Measurements from ENCODE around the gene C19orf33.

Gene C19orf33

GRCh38 chr19:38320969-38321339, 16.9 kb downstream of the C19orf33 start:
- H3K9ac ChIP-seq (ENCODE audit: insufficient read length), result no peak overlapping the region
- no peak overlapping the region for H3K27ac ChIP-seq
- TF ChIP-seq EZH2 (IDR thresholded peaks at IDR 0.05) (no peak), FOXP2 (optimal IDR thresholded peaks at IDR 0.05; ENCODE audit: control extremely low read depth, extremely low read length, insufficient read depth) (no peak), POLR2AphosphoS5 (IDR thresholded peaks at IDR 0.05; ENCODE audit: borderline replicate concordance, low read depth, low read length) (no peak)
- no peaks in the 10 kb centered on the region for H3K9me3 ChIP-seq (ENCODE audit: low read depth, low read length)
- no peak for DNase-seq (ENCODE audit: low read depth, low spot score)
- H3K36me3 ChIP-seq (ENCODE audit: insufficient read depth, low read length), result no peaks in the 10 kb centered on the region
- no peak overlapping the region for H3K4me3 ChIP-seq

DNA sequence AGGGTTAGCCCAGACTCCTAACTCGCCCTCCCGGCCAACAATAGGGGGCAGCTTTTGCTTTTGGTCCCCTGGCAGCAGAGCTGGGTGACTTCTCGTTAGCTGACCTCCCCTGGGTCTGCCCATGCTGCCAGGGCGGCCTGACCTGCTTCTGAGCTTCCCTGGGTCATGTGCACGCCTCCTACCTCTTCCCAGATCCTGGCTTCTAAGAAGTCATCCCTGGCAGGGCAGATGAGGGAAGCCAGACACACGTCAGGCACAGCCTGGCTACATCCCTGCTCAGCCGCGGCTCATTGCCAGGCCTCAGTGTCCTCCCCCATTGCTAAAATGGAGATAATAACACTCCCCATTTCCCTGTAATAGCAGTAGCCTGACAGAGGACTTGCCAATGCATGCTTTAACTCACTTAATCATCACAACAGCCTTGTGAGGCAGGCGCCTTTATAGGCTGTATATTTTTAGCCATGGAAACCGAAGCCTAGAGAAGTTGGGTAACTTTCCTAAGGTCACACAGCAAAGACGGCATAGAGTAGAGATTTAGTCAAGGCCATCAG, 17.7 kb downstream of the C19orf33 start:
- Histone ChIP-seq H3K36me3 (ENCODE audit: insufficient read depth, low read length) (no peaks in the 10 kb centered on the region), H3K9me3 (ENCODE audit: low read depth, low read length) (no peaks in the 10 kb centered on the region), H3K9ac (ENCODE audit: insufficient read length) (no peak overlapping the region), H3K4me3 (no peak overlapping the region), H3K27ac (no peak overlapping the region)
- no peak for DNase-seq (ENCODE audit: low read depth, low spot score)
- no peak for TF ChIP-seq EZH2 (IDR thresholded peaks at IDR 0.05)
- TF ChIP-seq POLR2AphosphoS5 (IDR thresholded peaks at IDR 0.05; ENCODE audit: borderline replicate concordance, low read depth, low read length), result no peak
- TF ChIP-seq FOXP2 (optimal IDR thresholded peaks at IDR 0.05; ENCODE audit: control extremely low read depth, extremely low read length, insufficient read depth), result no peak

DNA sequence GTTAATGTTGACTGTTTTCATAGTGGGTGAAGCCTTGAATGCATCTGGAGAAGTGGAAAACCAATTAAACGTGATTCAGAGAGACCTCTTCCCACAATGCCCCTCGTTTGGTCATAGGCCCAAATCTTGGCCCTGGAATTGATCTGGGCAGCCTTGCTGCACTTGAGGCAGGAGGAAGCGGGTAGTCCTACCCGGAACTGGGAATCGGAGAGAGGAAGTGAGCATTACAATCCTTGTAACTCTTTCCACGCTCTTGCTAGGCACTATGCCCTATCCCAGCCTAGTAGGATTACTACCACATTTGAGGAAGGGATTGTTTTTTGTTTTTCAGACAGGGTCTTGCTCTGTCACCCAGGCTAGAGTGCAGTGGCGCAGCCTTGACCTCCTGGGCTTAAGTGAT, 19.2 kb downstream of the C19orf33 start:
- no peak overlapping the region for H3K27ac ChIP-seq
- TF ChIP-seq FOXP2 (optimal IDR thresholded peaks at IDR 0.05; ENCODE audit: control extremely low read depth, extremely low read length, insufficient read depth) (no peak), POLR2AphosphoS5 (IDR thresholded peaks at IDR 0.05; ENCODE audit: borderline replicate concordance, low read depth, low read length) (no peak)
- no peak overlapping the region for H3K9ac ChIP-seq (ENCODE audit: insufficient read length)
- no peak overlapping the region for H3K4me3 ChIP-seq
- H3K9me3 ChIP-seq (ENCODE audit: low read depth, low read length), result no peaks in the 10 kb centered on the region
- H3K36me3 ChIP-seq (ENCODE audit: insufficient read depth, low read length), result no peaks in the 10 kb centered on the region
- no peak for DNase-seq (ENCODE audit: low read depth, low spot score)

GRCh38 chr19:38324431-38324830, 20.4 kb downstream of the C19orf33 start:
- TF ChIP-seq EZH2 (IDR thresholded peaks at IDR 0.05) (no peak), FOXP2 (optimal IDR thresholded peaks at IDR 0.05; ENCODE audit: control extremely low read depth, extremely low read length, insufficient read depth) (no peak), POLR2AphosphoS5 (IDR thresholded peaks at IDR 0.05; ENCODE audit: borderline replicate concordance, low read depth, low read length) (no peak)

DNA sequence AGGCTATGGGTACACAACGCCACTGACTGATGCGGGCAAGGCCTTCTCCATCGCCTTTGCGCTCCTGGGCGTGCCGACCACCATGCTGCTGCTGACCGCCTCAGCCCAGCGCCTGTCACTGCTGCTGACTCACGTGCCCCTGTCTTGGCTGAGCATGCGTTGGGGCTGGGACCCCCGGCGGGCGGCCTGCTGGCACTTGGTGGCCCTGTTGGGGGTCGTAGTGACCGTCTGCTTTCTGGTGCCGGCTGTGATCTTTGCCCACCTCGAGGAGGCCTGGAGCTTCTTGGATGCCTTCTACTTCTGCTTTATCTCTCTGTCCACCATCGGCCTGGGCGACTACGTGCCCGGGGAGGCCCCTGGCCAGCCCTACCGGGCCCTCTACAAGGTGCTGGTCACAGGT, 22.5 kb downstream of the C19orf33 start:
- no peak overlapping the region for H3K9ac ChIP-seq (ENCODE audit: insufficient read length)
- TF ChIP-seq FOXP2 (optimal IDR thresholded peaks at IDR 0.05; ENCODE audit: control extremely low read depth, extremely low read length, insufficient read depth) (no peak), EZH2 (IDR thresholded peaks at IDR 0.05) (no peak), POLR2AphosphoS5 (IDR thresholded peaks at IDR 0.05; ENCODE audit: borderline replicate concordance, low read depth, low read length) (no peak)
- no peak for DNase-seq (ENCODE audit: low read depth, low spot score)
- H3K36me3 ChIP-seq (ENCODE audit: insufficient read depth, low read length), result no peaks in the 10 kb centered on the region
- no peak overlapping the region for H3K27ac ChIP-seq
- no peaks in the 10 kb centered on the region for H3K9me3 ChIP-seq (ENCODE audit: low read depth, low read length)
- no peak overlapping the region for H3K4me3 ChIP-seq

More at GRCh38 chr19:38324431-38324830, 20.4 kb downstream of the C19orf33 start:
- Histone ChIP-seq H3K9ac (ENCODE audit: insufficient read length) (no peak overlapping the region), H3K4me3 (no peak overlapping the region), H3K36me3 (ENCODE audit: insufficient read depth, low read length) (no peaks in the 10 kb centered on the region), H3K9me3 (ENCODE audit: low read depth, low read length) (no peaks in the 10 kb centered on the region), H3K27ac (no peak overlapping the region)
- DNase-seq (ENCODE audit: low read depth, low spot score), result no peak

GRCh38 chr19:38329651-38330050, 25.6 kb downstream of the C19orf33 start:
- Histone ChIP-seq H3K36me3 (ENCODE audit: insufficient read depth, low read length) (no peaks in the 10 kb centered on the region), H3K27ac (no peak overlapping the region), H3K9ac (ENCODE audit: insufficient read length) (no peak overlapping the region), H3K4me3 (no peak overlapping the region), H3K9me3 (ENCODE audit: low read depth, low read length) (no peaks in the 10 kb centered on the region)
- TF ChIP-seq FOXP2 (optimal IDR thresholded peaks at IDR 0.05; ENCODE audit: control extremely low read depth, extremely low read length, insufficient read depth) (no peak), EZH2 (IDR thresholded peaks at IDR 0.05) (no peak), POLR2AphosphoS5 (IDR thresholded peaks at IDR 0.05; ENCODE audit: borderline replicate concordance, low read depth, low read length) (no peak)
- no peak for DNase-seq (ENCODE audit: low read depth, low spot score)

DNA sequence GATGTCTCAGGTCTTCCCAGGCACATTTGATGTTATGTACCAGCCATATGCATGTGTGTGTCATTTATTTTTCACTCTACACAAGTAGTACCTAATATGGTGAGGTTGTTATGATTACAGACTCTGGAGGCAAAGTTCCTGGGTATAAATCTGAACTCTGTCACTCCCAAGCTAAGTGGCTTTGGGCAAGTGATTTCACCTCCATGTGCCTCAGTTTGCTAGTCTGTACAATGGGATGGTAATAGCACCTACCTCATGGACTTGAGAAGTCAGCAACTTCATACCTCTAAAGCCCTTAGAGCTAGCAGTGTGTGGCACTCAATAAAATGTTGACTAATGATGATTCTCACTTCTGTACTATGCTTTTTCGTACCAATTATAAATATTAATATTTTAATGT, 27.7 kb downstream of the C19orf33 start:
- no peak for TF ChIP-seq POLR2AphosphoS5 (IDR thresholded peaks at IDR 0.05; ENCODE audit: borderline replicate concordance, low read depth, low read length)
- no peak for TF ChIP-seq EZH2 (IDR thresholded peaks at IDR 0.05)
- no peak for TF ChIP-seq FOXP2 (optimal IDR thresholded peaks at IDR 0.05; ENCODE audit: control extremely low read depth, extremely low read length, insufficient read depth)
- Histone ChIP-seq H3K36me3 (ENCODE audit: insufficient read depth, low read length) (no peaks in the 10 kb centered on the region), H3K4me3 (no peak overlapping the region), H3K9ac (ENCODE audit: insufficient read length) (no peak overlapping the region), H3K27ac (no peak overlapping the region), H3K9me3 (ENCODE audit: low read depth, low read length) (no peaks in the 10 kb centered on the region)
- no peak for DNase-seq (ENCODE audit: low read depth, low spot score)

- DNase-seq (ENCODE audit: low read depth, low spot score), result no peak
Observed at GRCh38 chr19:38333245-38333644, 29.2 kb downstream of the C19orf33 start.

More at GRCh38 chr19:38333245-38333644, 29.2 kb downstream of the C19orf33 start:
- Histone ChIP-seq H3K9me3 (ENCODE audit: low read depth, low read length) (no peaks in the 10 kb centered on the region), H3K4me3 (no peak overlapping the region), H3K27ac (no peak overlapping the region), H3K36me3 (ENCODE audit: insufficient read depth, low read length) (no peaks in the 10 kb centered on the region), H3K9ac (ENCODE audit: insufficient read length) (no peak overlapping the region)
- TF ChIP-seq POLR2AphosphoS5 (IDR thresholded peaks at IDR 0.05; ENCODE audit: borderline replicate concordance, low read depth, low read length), result no peak
- no peak for TF ChIP-seq FOXP2 (optimal IDR thresholded peaks at IDR 0.05; ENCODE audit: control extremely low read depth, extremely low read length, insufficient read depth)
- TF ChIP-seq EZH2 (IDR thresholded peaks at IDR 0.05), result no peak

Measured in SK-N-MC (cell line).